Panc1 (cell line): ENCODE results near the gene TTF2.

Experiments used
- TF ChIP-seq, protein P1 (sequence below), 2 experiments: IDR thresholded peaks; 2 replicates each; pipeline ENCODE4 v1.6.1; 2011 to 2012; ENCODE audit warnings: low read depth in 2 of 2, control low read depth in 1 of 2, low read length in 1 of 2, mild to moderate bottlenecking in 1 of 2, moderate library complexity in 1 of 2; ENCODE audit not compliant: insufficient read depth in 1 of 2
- TF ChIP-seq, protein P2 (sequence below): fragments of 450-650 bp; IDR thresholded peaks from 2 replicates; pipeline ENCODE4 v1.5.1; 2017; ENCODE audit warnings: mild to moderate bottlenecking

DNA sequence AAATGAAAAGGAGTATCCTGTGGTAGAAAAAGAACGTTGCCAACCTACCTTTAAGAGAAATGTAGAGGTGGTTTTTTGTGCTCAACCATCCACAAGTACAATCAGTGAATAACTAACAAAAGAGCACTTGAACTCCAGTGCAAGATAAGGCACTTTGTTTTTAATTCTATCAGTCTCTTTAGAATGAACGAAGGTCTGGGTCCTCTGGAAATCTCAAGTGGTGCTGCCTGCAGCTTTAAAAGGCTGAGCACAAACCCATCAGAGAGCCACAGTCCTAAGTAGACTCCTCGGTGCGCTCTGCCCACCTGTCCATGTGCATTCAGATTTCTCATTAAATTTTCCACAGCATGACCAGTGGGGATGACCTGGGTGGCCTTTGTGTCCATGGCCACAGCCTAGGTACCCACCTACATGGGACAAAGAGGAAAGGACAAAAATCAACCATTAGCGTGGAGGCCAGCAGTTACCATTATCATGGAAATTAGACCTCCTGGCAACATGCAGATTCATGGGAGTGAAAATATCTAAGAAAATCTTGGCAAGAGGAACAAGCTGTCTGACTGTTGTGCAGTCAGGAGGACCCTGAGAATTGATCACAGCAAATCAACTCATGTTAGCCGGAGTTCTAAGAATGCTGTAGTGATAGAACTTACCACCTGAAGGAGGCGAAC lies 52.1 kb downstream of the TTF2 start:
- TF ChIP-seq, protein P1, sequence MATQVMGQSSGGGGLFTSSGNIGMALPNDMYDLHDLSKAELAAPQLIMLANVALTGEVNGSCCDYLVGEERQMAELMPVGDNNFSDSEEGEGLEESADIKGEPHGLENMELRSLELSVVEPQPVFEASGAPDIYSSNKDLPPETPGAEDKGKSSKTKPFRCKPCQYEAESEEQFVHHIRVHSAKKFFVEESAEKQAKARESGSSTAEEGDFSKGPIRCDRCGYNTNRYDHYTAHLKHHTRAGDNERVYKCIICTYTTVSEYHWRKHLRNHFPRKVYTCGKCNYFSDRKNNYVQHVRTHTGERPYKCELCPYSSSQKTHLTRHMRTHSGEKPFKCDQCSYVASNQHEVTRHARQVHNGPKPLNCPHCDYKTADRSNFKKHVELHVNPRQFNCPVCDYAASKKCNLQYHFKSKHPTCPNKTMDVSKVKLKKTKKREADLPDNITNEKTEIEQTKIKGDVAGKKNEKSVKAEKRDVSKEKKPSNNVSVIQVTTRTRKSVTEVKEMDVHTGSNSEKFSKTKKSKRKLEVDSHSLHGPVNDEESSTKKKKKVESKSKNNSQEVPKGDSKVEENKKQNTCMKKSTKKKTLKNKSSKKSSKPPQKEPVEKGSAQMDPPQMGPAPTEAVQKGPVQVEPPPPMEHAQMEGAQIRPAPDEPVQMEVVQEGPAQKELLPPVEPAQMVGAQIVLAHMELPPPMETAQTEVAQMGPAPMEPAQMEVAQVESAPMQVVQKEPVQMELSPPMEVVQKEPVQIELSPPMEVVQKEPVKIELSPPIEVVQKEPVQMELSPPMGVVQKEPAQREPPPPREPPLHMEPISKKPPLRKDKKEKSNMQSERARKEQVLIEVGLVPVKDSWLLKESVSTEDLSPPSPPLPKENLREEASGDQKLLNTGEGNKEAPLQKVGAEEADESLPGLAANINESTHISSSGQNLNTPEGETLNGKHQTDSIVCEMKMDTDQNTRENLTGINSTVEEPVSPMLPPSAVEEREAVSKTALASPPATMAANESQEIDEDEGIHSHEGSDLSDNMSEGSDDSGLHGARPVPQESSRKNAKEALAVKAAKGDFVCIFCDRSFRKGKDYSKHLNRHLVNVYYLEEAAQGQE (IDR thresholded peaks at IDR 0.05; ENCODE audit: insufficient read depth in 1 of 2, low read depth in 2 of 2, low read length in 1 of 2), result no peak
- TF ChIP-seq, protein P2, sequence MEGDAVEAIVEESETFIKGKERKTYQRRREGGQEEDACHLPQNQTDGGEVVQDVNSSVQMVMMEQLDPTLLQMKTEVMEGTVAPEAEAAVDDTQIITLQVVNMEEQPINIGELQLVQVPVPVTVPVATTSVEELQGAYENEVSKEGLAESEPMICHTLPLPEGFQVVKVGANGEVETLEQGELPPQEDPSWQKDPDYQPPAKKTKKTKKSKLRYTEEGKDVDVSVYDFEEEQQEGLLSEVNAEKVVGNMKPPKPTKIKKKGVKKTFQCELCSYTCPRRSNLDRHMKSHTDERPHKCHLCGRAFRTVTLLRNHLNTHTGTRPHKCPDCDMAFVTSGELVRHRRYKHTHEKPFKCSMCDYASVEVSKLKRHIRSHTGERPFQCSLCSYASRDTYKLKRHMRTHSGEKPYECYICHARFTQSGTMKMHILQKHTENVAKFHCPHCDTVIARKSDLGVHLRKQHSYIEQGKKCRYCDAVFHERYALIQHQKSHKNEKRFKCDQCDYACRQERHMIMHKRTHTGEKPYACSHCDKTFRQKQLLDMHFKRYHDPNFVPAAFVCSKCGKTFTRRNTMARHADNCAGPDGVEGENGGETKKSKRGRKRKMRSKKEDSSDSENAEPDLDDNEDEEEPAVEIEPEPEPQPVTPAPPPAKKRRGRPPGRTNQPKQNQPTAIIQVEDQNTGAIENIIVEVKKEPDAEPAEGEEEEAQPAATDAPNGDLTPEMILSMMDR, result no peak
